Heart left ventricle (tissue), 13 donors: Measurements from ENCODE around the gene CFAP206.

Experiments
- CTCF ChIP-seq, 12 donors: fragments of 200-600 bp; sonication (generic) in 4 of 12; IDR thresholded peaks; one replicate each; pipeline versions ENCODE4 v1.5.0 to v1.8.0; 2018 to 2022; ENCODE audit warnings: antibody characterized with exemption in 12 of 12, mild to moderate bottlenecking in 5 of 12
- POLR2A ChIP-seq, 2 donors: fragments of 450-650 bp; IDR thresholded peaks; one replicate each; pipeline ENCODE4 v1.6.1; 2017; ENCODE audit warnings: antibody characterized with exemption in 2 of 2, mild to moderate bottlenecking in 2 of 2, moderate library complexity in 2 of 2
- donor health status: ischemic (EF 13 %, LVEDD 7.1; RV severe dilation, severe dysfunction).
- donor health status: DM: no; HTN: yes; CAD: no.
- donor health status: DM: no; HTN: no; CAD: no.
- donor health status: ischemic (EF 25% LVEDD 6.9; RV normal size, moderate dysfunction).
- donor health status: ischemic (EF 25% LVEDD 5.7; RV mildly dilated, moderate dysfunction).
- donor health status: ischemic (EF 35%, LVEDD 5.7; RV mildly dilated, moderate dysfunction).
- donor health status: nonischemic (EF 11% LVEDD 7.7; RV severe dilation, severe dysfunction).
- donor health status: DM: yes; HTN: yes; CAD: no.
- donor health status: PGD.
- donor health status: ischemic (EF 29% LVEDD 5.4; RV normal size, mild dysfunction).
- donor health status: nonischemic (EF 23%, LVEDD 6.1; RV moderate dilation, normal function).

GRCh38 chr6:87484491-87484890, 76.7 kb downstream of the CFAP206 start:
- TF ChIP-seq POLR2A (IDR thresholded peaks at IDR 0.05) (no peak), CTCF (IDR thresholded peaks at IDR 0.05) (no peak)
